H9 (cell line): ENCODE data around the gene SLC24A3. TPM values are rescaled to one million over a fixed set of nuclear protein-coding genes. Genes with fewer than 3 reads are reported as not detected.

Source experiments
- DNase-seq: peaks from one replicate; pipeline ENCODE4 v3.0.0-alpha.2; 2017
- H2AFZ ChIP-seq: one replicate; pipeline ENCODE4 v1.6.1; 2013; ENCODE audit warnings: mild to moderate bottlenecking, low read length, control low read depth, moderate library complexity
- H2AK5ac ChIP-seq: 2 replicates; pipeline ENCODE4 v1.6.1; 2013; ENCODE audit warnings: low read length, control low read depth, mixed read lengths; ENCODE audit not compliant: insufficient read length
- H2BK120ac ChIP-seq: one replicate; pipeline ENCODE4 v1.6.1; 2013; ENCODE audit warnings: low read depth, mild to moderate bottlenecking, low read length, control low read depth, inconsistent platforms; ENCODE audit not compliant: poor library complexity, severe bottlenecking
- H2BK12ac ChIP-seq: 2 replicates; pipeline ENCODE4 v1.6.1; 2013; ENCODE audit warnings: low read length, control low read depth, mixed read lengths, low read depth; ENCODE audit not compliant: insufficient read length
- H2BK15ac ChIP-seq: 2 replicates; pipeline ENCODE4 v1.6.1; 2013; ENCODE audit warnings: low read depth, low read length, control low read depth
- H2BK20ac ChIP-seq: one replicate; pipeline ENCODE4 v1.6.1; 2013; ENCODE audit warnings: low read depth, mild to moderate bottlenecking, low read length, control low read depth, inconsistent platforms; ENCODE audit not compliant: poor library complexity, severe bottlenecking
- H2BK5ac ChIP-seq: 2 replicates; pipeline ENCODE4 v1.6.1; 2013; ENCODE audit warnings: low read length, control low read depth, mixed read lengths; ENCODE audit not compliant: insufficient read length
- H3K14ac ChIP-seq: 2 replicates; pipeline ENCODE4 v1.6.1; 2013; ENCODE audit warnings: low read length, control low read depth; ENCODE audit not compliant: insufficient read depth
- H3K18ac ChIP-seq: 2 replicates; pipeline ENCODE4 v1.6.1; 2013; ENCODE audit warnings: low read depth, mild to moderate bottlenecking, mixed read lengths, low read length, control low read depth; ENCODE audit not compliant: insufficient read length
- H3K23ac ChIP-seq: 2 replicates; pipeline ENCODE4 v1.6.1; 2013; ENCODE audit warnings: low read length, control low read depth, mixed read lengths, low read depth; ENCODE audit not compliant: insufficient read length
- H3K23me2 ChIP-seq: 2 replicates; pipeline ENCODE4 v1.6.1; 2013; ENCODE audit warnings: low read depth, mild to moderate bottlenecking, mixed read lengths, low read length, control low read depth; ENCODE audit not compliant: insufficient read length, poor library complexity, severe bottlenecking
- H3K27ac ChIP-seq: 2 replicates; pipeline ENCODE4 v1.5.1; 2013; ENCODE audit warnings: low read length, control low read depth, mixed read lengths, low read depth; ENCODE audit not compliant: insufficient read length
- H3K27me3 ChIP-seq: 2 replicates; pipeline ENCODE4 v1.6.1; 2013; ENCODE audit warnings: low read length, control low read depth, inconsistent platforms; ENCODE audit not compliant: insufficient read depth
- H3K4ac ChIP-seq: 2 replicates; pipeline ENCODE4 v1.6.1; 2013; ENCODE audit warnings: low read depth, mild to moderate bottlenecking, control low read depth, inconsistent platforms, low read length, moderate library complexity
- H3K4me1 ChIP-seq: 2 replicates; pipeline ENCODE4 v1.6.1; 2013; ENCODE audit warnings: low read length, control low read depth, inconsistent platforms; ENCODE audit not compliant: insufficient read depth
- H3K4me2 ChIP-seq: 2 replicates; pipeline ENCODE4 v1.6.1; 2013; ENCODE audit warnings: low read length, control low read depth, mixed read lengths; ENCODE audit not compliant: insufficient read length, insufficient read depth
- H3K56ac ChIP-seq: 2 replicates; pipeline ENCODE4 v1.6.1; 2013; ENCODE audit warnings: low read depth, mild to moderate bottlenecking, mixed read lengths, low read length, control low read depth; ENCODE audit not compliant: insufficient read length
- H3K79me1 ChIP-seq: 2 replicates; pipeline ENCODE4 v1.6.1; 2013; ENCODE audit warnings: low read depth, mild to moderate bottlenecking, moderate library complexity, low read length, control low read depth, inconsistent platforms; ENCODE audit not compliant: insufficient read depth, poor library complexity, severe bottlenecking
- H3K79me2 ChIP-seq: 2 replicates; pipeline ENCODE4 v1.6.1; 2013; ENCODE audit warnings: low read length, control low read depth, inconsistent platforms; ENCODE audit not compliant: insufficient read depth
- H3K9ac ChIP-seq: 2 replicates; pipeline ENCODE4 v1.6.1; 2013; ENCODE audit warnings: low read length, control low read depth, mixed read lengths; ENCODE audit not compliant: insufficient read length; ENCODE audit errors: extremely low read depth
- H3K9me3 ChIP-seq: one replicate; pipeline ENCODE4 v1.6.1; 2013; ENCODE audit warnings: low read depth, low read length, inconsistent platforms; ENCODE audit not compliant: control insufficient read depth
- H3T11ph ChIP-seq: one replicate; pipeline ENCODE4 v1.6.1; 2013; ENCODE audit warnings: mild to moderate bottlenecking, low read length, control low read depth, inconsistent platforms
- H4K20me1 ChIP-seq: one replicate; pipeline ENCODE4 v1.6.1; 2013; ENCODE audit not compliant: control insufficient read depth, insufficient read length, insufficient read depth
- H4K5ac ChIP-seq: 2 replicates; pipeline ENCODE4 v1.6.1; 2013; ENCODE audit warnings: low read depth, mild to moderate bottlenecking, mixed read lengths, low read length, control low read depth; ENCODE audit not compliant: insufficient read length
- H4K8ac ChIP-seq: replicated peaks from 2 replicates; pipeline ENCODE4 v1.6.1; 2013; ENCODE audit warnings: low read length, control low read depth, mixed read lengths, low read depth; ENCODE audit not compliant: insufficient read length
- H4K91ac ChIP-seq: 2 replicates; pipeline ENCODE4 v1.6.1; 2013; ENCODE audit warnings: low read depth, mild to moderate bottlenecking, moderate library complexity, mixed read lengths, low read length, control low read depth; ENCODE audit not compliant: insufficient read length
- H3K27ac Mint-ChIP-seq, 3 experiments: 2 replicates in 2 of 3; 3 replicates in 1 of 3; pipeline ENCODE4 v1.8.0; 2020 to 2021; ENCODE audit warnings: mixed read lengths in 3 of 3, mild to moderate bottlenecking in 1 of 3, moderate library complexity in 1 of 3
- H3K27me3 Mint-ChIP-seq: 2 replicates; pipeline ENCODE4 v1.8.0; 2021; ENCODE audit warnings: low read depth, mild to moderate bottlenecking, moderate library complexity, mixed read lengths
- H3K36me3 Mint-ChIP-seq, 3 experiments: 2 replicates in 2 of 3; 3 replicates in 1 of 3; pipeline ENCODE4 v1.8.0; 2020 to 2021; ENCODE audit warnings: low read depth in 3 of 3, mixed read lengths in 3 of 3; ENCODE audit not compliant: insufficient read depth in 1 of 3
- H3K4me1 Mint-ChIP-seq, 2 experiments: 2 replicates each; pipeline ENCODE4 v1.8.0; 2020; ENCODE audit warnings: mixed read lengths in 2 of 2
- H3K4me3 Mint-ChIP-seq, 2 experiments: 2 replicates in 1 of 2; 3 replicates in 1 of 2; pipeline ENCODE4 v1.8.0; 2020 to 2021; ENCODE audit warnings: mild to moderate bottlenecking in 2 of 2, mixed read lengths in 2 of 2, moderate library complexity in 1 of 2
- H3K9me3 Mint-ChIP-seq, 2 experiments: 2 replicates in 1 of 2; 3 replicates in 1 of 2; pipeline ENCODE4 v1.8.0; 2020; ENCODE audit warnings: mild to moderate bottlenecking in 2 of 2, mixed read lengths in 2 of 2, moderate library complexity in 1 of 2
- WGBS: extraction: QIAGEN DNeasy Blood & Tissue Kit; methylation state at CpG from one replicate; pipeline ENCODE4 v1.1.7; 2013; ENCODE audit warnings: missing lambda C conversion rate, low lambda C conversion rate, mixed read lengths; ENCODE audit not compliant: insufficient read length; ENCODE audit errors: extremely low coverage; 5-methylcytosine and 5-hydroxymethylcytosine counted together
- total RNA-seq: library from RNA; stranded (reverse); gene quantifications from 2 replicates; pipeline ENCODE4 v1.2.1, GENCODE V29; 2021
- TF ChIP-seq, protein P1 (sequence below): fragments of 200-600 bp; sonication (generic); conservative IDR thresholded peaks from 3 replicates; pipeline ENCODE4 v1.8.0; 2021; ENCODE audit warnings: antibody characterized with exemption, mild to moderate bottlenecking

Gene SLC24A3
- total RNA-seq, 1 experiment from 2014 or later = 0.83 TPM

DNA sequence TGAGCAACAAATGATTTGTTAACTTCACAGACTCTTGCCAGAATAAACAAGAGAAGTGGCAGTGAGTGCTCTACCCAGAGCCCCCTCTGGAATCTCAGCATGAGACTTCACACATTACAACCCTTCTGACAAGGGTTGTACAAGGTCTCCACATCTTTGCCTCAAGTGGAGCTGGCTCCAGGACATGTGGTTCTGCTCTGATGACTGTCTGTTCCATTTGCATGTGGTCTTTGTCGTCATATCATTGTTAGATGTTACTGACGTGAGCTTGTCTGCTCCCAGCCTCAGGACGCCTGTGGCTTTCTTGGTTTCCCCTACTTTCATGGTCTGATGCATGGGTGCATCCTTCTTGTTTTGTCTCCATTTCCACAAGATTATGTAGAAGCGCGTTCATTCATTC is 115.0 kb downstream of the SLC24A3 start:
- TF ChIP-seq, protein P1, sequence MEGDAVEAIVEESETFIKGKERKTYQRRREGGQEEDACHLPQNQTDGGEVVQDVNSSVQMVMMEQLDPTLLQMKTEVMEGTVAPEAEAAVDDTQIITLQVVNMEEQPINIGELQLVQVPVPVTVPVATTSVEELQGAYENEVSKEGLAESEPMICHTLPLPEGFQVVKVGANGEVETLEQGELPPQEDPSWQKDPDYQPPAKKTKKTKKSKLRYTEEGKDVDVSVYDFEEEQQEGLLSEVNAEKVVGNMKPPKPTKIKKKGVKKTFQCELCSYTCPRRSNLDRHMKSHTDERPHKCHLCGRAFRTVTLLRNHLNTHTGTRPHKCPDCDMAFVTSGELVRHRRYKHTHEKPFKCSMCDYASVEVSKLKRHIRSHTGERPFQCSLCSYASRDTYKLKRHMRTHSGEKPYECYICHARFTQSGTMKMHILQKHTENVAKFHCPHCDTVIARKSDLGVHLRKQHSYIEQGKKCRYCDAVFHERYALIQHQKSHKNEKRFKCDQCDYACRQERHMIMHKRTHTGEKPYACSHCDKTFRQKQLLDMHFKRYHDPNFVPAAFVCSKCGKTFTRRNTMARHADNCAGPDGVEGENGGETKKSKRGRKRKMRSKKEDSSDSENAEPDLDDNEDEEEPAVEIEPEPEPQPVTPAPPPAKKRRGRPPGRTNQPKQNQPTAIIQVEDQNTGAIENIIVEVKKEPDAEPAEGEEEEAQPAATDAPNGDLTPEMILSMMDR = no peak

More for the DNA sequence above, 115.0 kb downstream of the SLC24A3 start:
- no peak overlapping the region for H3K4me3 Mint-ChIP-seq
- no peaks in the 10 kb centered on the region for H3K4me1 ChIP-seq
- no peak overlapping the region for H2BK5ac ChIP-seq
- H2AK5ac ChIP-seq = no peak overlapping the region
- H3K9me3 ChIP-seq = no peaks in the 10 kb centered on the region
- no peak overlapping the region for H3K18ac ChIP-seq
- no peak overlapping the region for H4K8ac ChIP-seq
- no peak overlapping the region for H2BK12ac ChIP-seq
- no peaks in the 10 kb centered on the region for H3K9me3 Mint-ChIP-seq
- peaks cover 0 to 1% (median 0%) of the 10 kb centered on the region in 3 experiments; a peak in 1 of 7 replicates for H3K36me3 Mint-ChIP-seq
- no peak overlapping the region for H3K4ac ChIP-seq
- no peak overlapping the region for H3K27ac Mint-ChIP-seq
- no peak overlapping the region for H2AFZ ChIP-seq
- H3K14ac ChIP-seq = no peak overlapping the region
- H3K23ac ChIP-seq = no peak overlapping the region
- peaks cover 0 to 3% of the 10 kb centered on the region in 2 experiments; a peak in 1 of 4 replicates for H3K4me1 Mint-ChIP-seq
- no CpG with 5 or more reads among the region's 5 CpGs for WGBS
- no peak overlapping the region for H4K91ac ChIP-seq
- H3T11ph ChIP-seq = no peak overlapping the region
- H2BK15ac ChIP-seq = no peak overlapping the region
- no peaks in the 10 kb centered on the region for H3K79me1 ChIP-seq
- no peaks in the 10 kb centered on the region; the same call in 1 of the 2 replicates for H3K27me3 Mint-ChIP-seq
- H4K5ac ChIP-seq = no peak overlapping the region
- H3K27me3 ChIP-seq = no peaks in the 10 kb centered on the region
- no peaks in the 10 kb centered on the region for H4K20me1 ChIP-seq
- no peak overlapping the region for H2BK20ac ChIP-seq
- no peak overlapping the region for H2BK120ac ChIP-seq
- H3K23me2 ChIP-seq = no peaks in the 10 kb centered on the region
- no peaks in the 10 kb centered on the region for H3K79me2 ChIP-seq
- no peak overlapping the region for H3K9ac ChIP-seq
- DNase-seq = no peak
- no peak overlapping the region for H3K4me2 ChIP-seq
- H3K56ac ChIP-seq = no peak overlapping the region
- H3K27ac ChIP-seq = no peak overlapping the region
